Measurements from ENCODE around the gene PCSK2. TPM values are rescaled to one million over a fixed set of nuclear protein-coding genes. Genes with fewer than 3 reads are reported as not detected.

The PCSK2 gene
- total and polyA plus RNA-seq, 4 donors: 0.13 to 2.2 TPM; not detected in 2

DNA sequence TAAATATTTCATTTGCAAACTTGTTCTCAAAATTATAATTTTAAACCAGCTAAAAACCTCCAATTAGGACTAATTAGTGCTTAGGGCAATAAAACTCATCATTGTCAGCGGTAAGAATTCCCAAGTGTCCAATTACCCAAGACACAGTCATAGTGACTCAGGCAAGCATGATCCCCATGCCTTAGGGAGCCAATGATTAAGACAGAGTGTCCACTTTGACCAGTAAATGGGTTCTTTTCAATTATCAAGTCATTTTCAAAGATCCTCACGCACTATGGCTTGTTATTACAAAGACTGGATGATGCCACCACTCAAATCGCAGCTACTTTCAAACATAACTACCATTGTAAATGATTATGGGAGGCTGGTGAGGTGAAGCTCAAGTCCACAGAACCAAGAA, 190.4 kb downstream of the PCSK2 start:
- Histone ChIP-seq H3K27ac (ENCODE audit: low read depth in 1 of 2, low read length in 2 of 2) (no peak overlapping the region), H3K4me1 (ENCODE audit: control insufficient read depth in 1 of 2, insufficient read depth in 2 of 2, low read length in 2 of 2) (no peaks in the 10 kb centered on the region), H3K36me3 (ENCODE audit: control insufficient read depth in 1 of 2, insufficient read depth in 2 of 2, low read length in 1 of 2) (no peaks in the 10 kb centered on the region), H3K27me3 (ENCODE audit: control insufficient read depth in 1 of 2, insufficient read depth in 2 of 2, low read length in 1 of 2) (peaks cover 0 to 2% of the 10 kb centered on the region in 2 donors), H3K9me3 (ENCODE audit: control insufficient read depth, low read length) (peaks cover 2% of the 10 kb centered on the region), H3K4me3 (ENCODE audit: low read length in 2 of 2) (no peak overlapping the region)
- 79 to 94% methylated on average over 3 of the region's 3 CpGs for WGBS, 2 donors
- DNase-seq: no peak
- intact Hi-C loops (cut with DNase I): no loop called here
- no peak for ATAC-seq (ENCODE audit: low FRiP score)

DNA sequence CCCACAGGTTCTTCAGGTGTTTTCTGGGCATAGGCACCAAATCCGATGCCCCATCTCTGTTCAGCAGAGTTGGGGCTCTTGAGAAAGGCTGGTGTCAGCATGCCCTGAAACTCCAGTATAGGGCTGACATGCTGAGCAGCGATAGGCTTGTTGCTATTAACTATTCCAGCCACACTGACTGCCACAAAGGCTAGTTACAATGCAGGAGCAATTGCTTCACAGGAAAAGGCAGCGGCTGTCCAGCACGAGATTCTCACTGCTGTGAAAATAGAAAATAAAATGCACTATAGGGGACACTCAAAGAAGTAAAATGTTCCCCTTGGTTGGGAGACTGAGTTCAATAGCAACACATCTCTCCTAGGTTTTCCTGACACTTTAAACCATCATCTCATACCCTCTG, 191.9 kb downstream of the PCSK2 start:
- Histone ChIP-seq H3K9me3 (ENCODE audit: control insufficient read depth, low read length) (peaks cover 2% of the 10 kb centered on the region), H3K27me3 (ENCODE audit: control insufficient read depth in 1 of 2, insufficient read depth in 2 of 2, low read length in 1 of 2) (peaks cover 0 to 2% of the 10 kb centered on the region in 2 donors), H3K36me3 (ENCODE audit: control insufficient read depth in 1 of 2, insufficient read depth in 2 of 2, low read length in 1 of 2) (no peaks in the 10 kb centered on the region), H3K4me1 (ENCODE audit: control insufficient read depth in 1 of 2, insufficient read depth in 2 of 2, low read length in 2 of 2) (no peaks in the 10 kb centered on the region), H3K27ac (ENCODE audit: low read depth in 1 of 2, low read length in 2 of 2) (no peak overlapping the region), H3K4me3 (ENCODE audit: low read length in 2 of 2) (no peak overlapping the region)
- DNase-seq: no peak
- intact Hi-C loops (cut with DNase I): no loop called here
- 32 to 34% methylated on average over 4 of the region's 4 CpGs for WGBS, 2 donors
- no peak for ATAC-seq (ENCODE audit: low FRiP score)

DNA sequence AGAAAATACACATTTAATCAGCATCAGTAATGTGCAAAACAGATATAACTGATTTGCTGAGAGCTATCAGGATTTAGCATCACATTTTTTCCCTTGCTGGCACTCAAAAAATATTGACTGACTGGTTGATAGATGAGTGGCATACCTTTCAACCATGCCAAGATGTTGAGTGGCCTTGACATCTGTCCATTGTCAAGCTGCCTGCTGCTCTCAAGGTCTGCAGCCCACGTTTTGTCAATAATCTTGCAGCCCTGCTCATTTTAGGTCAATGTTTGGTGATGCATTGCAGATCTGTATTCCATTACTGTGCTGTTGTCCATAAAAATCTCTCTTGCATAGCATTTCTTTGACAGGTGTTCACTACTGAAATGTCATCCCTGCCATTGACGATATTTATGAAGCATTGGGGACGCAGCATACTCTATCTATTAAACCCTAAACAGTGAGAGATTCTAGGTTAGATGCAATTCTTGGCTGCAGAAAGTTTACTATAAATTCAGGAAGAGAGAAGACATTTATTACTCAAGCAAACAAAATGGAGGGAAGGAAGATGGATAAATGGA, 192.7 kb downstream of the PCSK2 start:
- WGBS, 2 donors: 32 to 49% methylated on average over 3 of the region's 3 CpGs
- Histone ChIP-seq H3K36me3 (ENCODE audit: control insufficient read depth in 1 of 2, insufficient read depth in 2 of 2, low read length in 1 of 2) (no peaks in the 10 kb centered on the region), H3K4me1 (ENCODE audit: control insufficient read depth in 1 of 2, insufficient read depth in 2 of 2, low read length in 2 of 2) (no peaks in the 10 kb centered on the region), H3K27me3 (ENCODE audit: control insufficient read depth in 1 of 2, insufficient read depth in 2 of 2, low read length in 1 of 2) (peaks cover 0 to 2% of the 10 kb centered on the region in 2 donors), H3K27ac (ENCODE audit: low read depth in 1 of 2, low read length in 2 of 2) (no peak overlapping the region), H3K4me3 (ENCODE audit: low read length in 2 of 2) (no peak overlapping the region), H3K9me3 (ENCODE audit: control insufficient read depth, low read length) (peaks cover 2% of the 10 kb centered on the region)
- no peak for ATAC-seq (ENCODE audit: low FRiP score)
- DNase-seq: no peak
- intact Hi-C loops (cut with DNase I): no loop called here

DNA sequence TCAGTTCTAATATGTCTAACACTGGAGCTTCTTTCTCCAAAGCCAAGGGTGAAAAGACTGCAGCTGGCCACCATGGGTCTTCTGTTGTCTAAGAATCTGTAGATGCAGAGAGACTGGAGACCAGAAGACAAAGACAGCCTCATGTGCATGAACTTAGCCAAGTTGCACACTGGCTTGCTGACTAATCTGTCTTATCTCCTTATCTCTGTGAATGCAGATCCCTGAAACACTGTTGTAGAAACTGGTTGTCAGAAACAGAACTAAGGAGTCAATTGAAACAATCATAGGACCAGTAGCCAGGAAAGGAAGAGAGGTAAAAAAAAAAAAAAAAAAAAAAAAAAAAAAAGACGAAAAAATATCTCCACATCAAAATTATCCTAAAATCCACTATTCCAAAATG, 194.7 kb downstream of the PCSK2 start:
- DNase-seq (no peak), ATAC-seq (ENCODE audit: low FRiP score) (no peak)
- Histone ChIP-seq H3K27ac (ENCODE audit: low read depth in 1 of 2, low read length in 2 of 2) (no peak overlapping the region), H3K4me1 (ENCODE audit: control insufficient read depth in 1 of 2, insufficient read depth in 2 of 2, low read length in 2 of 2) (no peaks in the 10 kb centered on the region), H3K4me3 (ENCODE audit: low read length in 2 of 2) (no peak overlapping the region), H3K9me3 (ENCODE audit: control insufficient read depth, low read length) (peaks cover 2% of the 10 kb centered on the region), H3K36me3 (ENCODE audit: control insufficient read depth in 1 of 2, insufficient read depth in 2 of 2, low read length in 1 of 2) (no peaks in the 10 kb centered on the region), H3K27me3 (ENCODE audit: control insufficient read depth in 1 of 2, insufficient read depth in 2 of 2, low read length in 1 of 2) (peaks cover 0 to 2% of the 10 kb centered on the region in 2 donors)
- intact Hi-C loops (cut with DNase I): no loop called here
- 86 to 94% methylated on average over 1 of the region's 1 CpG for WGBS, 2 donors

DNA sequence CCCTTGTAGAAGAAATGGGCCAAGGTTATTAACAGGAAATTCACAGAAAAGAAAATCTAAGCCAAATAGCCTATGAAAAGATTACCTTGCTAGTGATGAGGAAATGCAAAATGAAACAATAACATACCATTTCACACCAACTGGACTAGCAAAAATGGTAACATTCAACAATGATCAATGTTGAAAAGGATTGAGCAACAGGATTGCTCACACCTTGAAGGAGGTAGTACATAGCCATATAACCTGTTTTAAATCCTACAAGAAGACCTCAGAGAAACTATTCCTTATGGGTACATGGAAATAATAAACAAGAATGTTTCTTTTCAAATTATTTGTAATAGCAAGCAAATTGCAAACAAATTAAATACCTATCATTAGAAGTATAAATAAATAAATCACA, 196.9 kb downstream of the PCSK2 start:
- no peaks in the 10 kb centered on the region for H3K9me3 ChIP-seq (ENCODE audit: control insufficient read depth, low read length)
- ATAC-seq (ENCODE audit: low FRiP score) (no peak), DNase-seq (no peak)
- H3K4me3 ChIP-seq (ENCODE audit: low read length in 2 of 2): no peak overlapping the region
- H3K27ac ChIP-seq (ENCODE audit: low read depth in 1 of 2, low read length in 2 of 2): no peak overlapping the region
- H3K27me3 ChIP-seq (ENCODE audit: control insufficient read depth in 1 of 2, insufficient read depth in 2 of 2, low read length in 1 of 2): peaks cover 0 to 2% of the 10 kb centered on the region in 2 donors
- H3K36me3 ChIP-seq (ENCODE audit: control insufficient read depth in 1 of 2, insufficient read depth in 2 of 2, low read length in 1 of 2): no peaks in the 10 kb centered on the region
- intact Hi-C loops (cut with DNase I): no loop called here
- no peaks in the 10 kb centered on the region for H3K4me1 ChIP-seq (ENCODE audit: control insufficient read depth in 1 of 2, insufficient read depth in 2 of 2, low read length in 2 of 2)

DNA sequence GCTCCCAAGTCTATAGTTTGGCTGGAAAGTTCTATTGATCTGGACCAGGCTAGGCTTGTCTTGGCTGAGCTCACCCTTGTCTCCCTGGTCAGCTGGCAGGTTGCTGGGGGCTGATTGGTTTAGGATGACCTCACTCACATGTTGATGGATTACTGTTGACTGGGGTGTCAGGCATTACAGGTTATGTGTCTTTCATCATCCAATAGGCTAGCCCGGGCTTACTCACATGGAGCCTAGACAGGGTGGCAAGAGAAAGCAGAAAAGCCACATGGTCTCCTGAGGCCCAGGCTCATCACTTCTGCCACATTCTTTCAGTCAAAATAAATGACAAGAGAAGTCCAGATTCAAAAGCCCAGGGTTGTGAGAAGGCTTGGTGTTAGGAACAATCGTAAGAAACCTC, 200.8 kb downstream of the PCSK2 start:
- Histone ChIP-seq H3K4me3 (ENCODE audit: low read length in 2 of 2) (no peak overlapping the region), H3K27ac (ENCODE audit: low read depth in 1 of 2, low read length in 2 of 2) (no peak overlapping the region), H3K36me3 (ENCODE audit: control insufficient read depth in 1 of 2, insufficient read depth in 2 of 2, low read length in 1 of 2) (no peaks in the 10 kb centered on the region), H3K9me3 (ENCODE audit: control insufficient read depth, low read length) (no peaks in the 10 kb centered on the region), H3K4me1 (ENCODE audit: control insufficient read depth in 1 of 2, insufficient read depth in 2 of 2, low read length in 2 of 2) (no peaks in the 10 kb centered on the region), H3K27me3 (ENCODE audit: control insufficient read depth in 1 of 2, insufficient read depth in 2 of 2, low read length in 1 of 2) (no peaks in the 10 kb centered on the region)
- intact Hi-C loops (cut with DNase I): no loop called here
- ATAC-seq (ENCODE audit: low FRiP score): no peak
- no peak for DNase-seq
- WGBS, 2 donors: 57 to 63% methylated on average over 2 of the region's 2 CpGs

DNA sequence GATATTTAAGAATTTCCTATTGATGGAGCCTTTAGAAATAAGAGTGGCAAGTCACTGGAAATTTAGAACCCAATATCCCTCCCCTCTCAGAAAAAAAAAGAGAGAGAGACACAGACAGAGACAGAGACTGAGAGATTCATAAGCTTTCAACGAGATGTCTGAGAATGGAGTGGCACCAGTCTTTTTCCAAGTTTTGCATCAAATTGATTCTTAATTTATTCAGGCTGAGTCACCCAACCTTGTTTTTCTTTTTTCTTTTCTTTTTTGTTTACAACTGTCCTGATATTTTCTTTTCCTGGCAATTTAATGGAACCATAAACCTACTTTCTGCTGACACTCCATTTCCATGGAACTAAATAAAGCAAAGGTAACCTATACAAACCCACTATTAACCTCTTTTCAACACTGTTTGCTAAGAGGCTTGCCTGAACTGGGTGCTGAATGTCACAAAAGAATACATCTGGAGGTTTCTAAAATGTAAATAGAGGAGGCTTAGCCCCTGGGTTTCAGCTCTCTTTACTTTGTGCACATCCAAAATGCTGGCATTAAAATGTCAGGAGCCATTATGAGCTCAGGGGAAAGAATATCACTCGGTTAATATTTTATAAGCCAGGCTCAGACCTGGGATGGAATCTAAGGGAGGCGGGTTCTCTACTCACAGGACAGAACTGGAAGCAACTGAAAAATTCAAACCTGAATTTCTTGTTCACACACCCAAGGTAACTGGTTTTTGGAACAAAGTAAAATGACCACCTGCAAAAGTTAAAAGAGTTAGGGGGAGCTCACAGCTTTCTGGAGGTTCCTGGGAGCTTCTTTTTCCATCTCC, 203.5 kb downstream of the PCSK2 start:
- no peaks in the 10 kb centered on the region for H3K27me3 ChIP-seq (ENCODE audit: control insufficient read depth in 1 of 2, insufficient read depth in 2 of 2, low read length in 1 of 2)
- H3K4me3 ChIP-seq (ENCODE audit: low read length in 2 of 2): no peak overlapping the region
- H3K4me1 ChIP-seq (ENCODE audit: control insufficient read depth in 1 of 2, insufficient read depth in 2 of 2, low read length in 2 of 2): no peaks in the 10 kb centered on the region
- no peak for ATAC-seq (ENCODE audit: low FRiP score)
- H3K9me3 ChIP-seq (ENCODE audit: control insufficient read depth, low read length): no peaks in the 10 kb centered on the region
- H3K27ac ChIP-seq (ENCODE audit: low read depth in 1 of 2, low read length in 2 of 2): no peak overlapping the region
- no peak for DNase-seq
- WGBS, 2 donors: 67 to 76% methylated on average over 3 of the region's 3 CpGs
- intact Hi-C loops (cut with DNase I): loop anchor here (2.0 kb wide), 1 partner anchor 628 kb away; no protein-coding TSS in a partner anchor
- no peaks in the 10 kb centered on the region for H3K36me3 ChIP-seq (ENCODE audit: control insufficient read depth in 1 of 2, insufficient read depth in 2 of 2, low read length in 1 of 2)

DNA sequence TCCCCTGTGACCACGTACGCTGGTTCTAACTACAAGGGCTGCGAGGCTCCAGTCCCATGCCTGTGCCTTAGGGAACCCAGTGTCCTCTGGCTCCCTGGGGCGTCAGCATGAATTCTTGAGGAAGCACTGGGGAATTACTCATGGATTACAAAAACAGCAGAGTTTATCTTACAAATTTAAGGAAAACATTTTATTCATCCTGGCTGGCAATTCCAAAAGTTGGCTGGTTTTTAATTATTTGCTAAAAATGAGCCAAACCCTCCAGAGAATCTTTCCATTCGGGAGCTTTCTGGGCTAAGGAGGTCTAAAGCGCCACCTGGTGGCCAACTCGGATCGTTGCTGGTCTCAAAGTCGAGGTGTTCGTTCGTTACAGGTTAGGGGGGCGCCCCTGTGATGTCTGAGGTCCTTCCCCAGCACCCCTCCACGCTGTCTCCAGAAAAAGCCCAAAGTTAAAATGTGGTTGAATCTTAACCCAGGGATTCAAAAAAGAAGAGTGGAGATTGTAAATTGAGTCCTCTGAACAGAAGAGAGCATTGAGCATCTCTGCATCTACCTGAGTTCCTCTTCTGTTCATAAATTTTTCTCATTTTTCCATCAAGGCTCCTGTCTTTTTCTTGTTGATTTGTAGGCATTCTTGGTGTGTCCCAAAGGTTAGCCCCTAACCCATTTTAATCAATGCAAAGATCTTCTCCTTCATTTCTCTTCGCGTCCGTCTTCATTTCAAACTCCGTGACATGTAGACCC, 205.0 kb downstream of the PCSK2 start:
- ATAC-seq (ENCODE audit: low FRiP score) (peak; percentile 63), DNase-seq (peak; percentile 54 to 83)
- Histone ChIP-seq H3K4me3 (ENCODE audit: low read length in 2 of 2) (no peak overlapping the region), H3K27ac (ENCODE audit: low read depth in 1 of 2, low read length in 2 of 2) (no peak overlapping the region), H3K27me3 (ENCODE audit: control insufficient read depth in 1 of 2, insufficient read depth in 2 of 2, low read length in 1 of 2) (no peaks in the 10 kb centered on the region), H3K4me1 (ENCODE audit: control insufficient read depth in 1 of 2, insufficient read depth in 2 of 2, low read length in 2 of 2) (no peaks in the 10 kb centered on the region), H3K9me3 (ENCODE audit: control insufficient read depth, low read length) (no peaks in the 10 kb centered on the region), H3K36me3 (ENCODE audit: control insufficient read depth in 1 of 2, insufficient read depth in 2 of 2, low read length in 1 of 2) (no peaks in the 10 kb centered on the region)
- intact Hi-C loops (cut with DNase I): loop anchor here (2.0 kb wide), 1 partner anchor 629 kb away; no protein-coding TSS in a partner anchor
- 23 to 24% methylated on average over 17 of the region's 17 CpGs for WGBS, 2 donors
